Liver (tissue), 3 donors: ENCODE measurements around the gene RSRC1.

Experiments
- CTCF ChIP-seq: fragments of 150-350 bp; IDR thresholded peaks from 2 replicates; pipeline ENCODE4 v1.5.1; 2017; ENCODE audit warnings: improper control_type of control experiment, low read depth, low read length; ENCODE audit not compliant: missing input control
- EGR1 ChIP-seq, 2 donors: IDR thresholded peaks; 2 replicates each; pipeline ENCODE4 v1.6.1; 2016 to 2018; ENCODE audit warnings: antibody characterized with exemption in 2 of 2, low read depth in 2 of 2
- FOXA1 ChIP-seq: IDR thresholded peaks from 2 replicates; pipeline ENCODE4 v1.6.1; 2016; ENCODE audit warnings: antibody characterized with exemption
- GABPA ChIP-seq, 2 donors: IDR thresholded peaks in 1 of 2; conservative IDR thresholded peaks in 1 of 2; 2 replicates each; pipeline ENCODE4 v1.6.1; 2016; ENCODE audit warnings: antibody characterized with exemption in 2 of 2, mild to moderate bottlenecking in 1 of 2, moderate library complexity in 1 of 2
- HNF4A ChIP-seq, 2 donors: conservative IDR thresholded peaks; 2 replicates each; pipeline ENCODE4 v1.6.1; 2016; ENCODE audit warnings: antibody characterized with exemption in 2 of 2, mild to moderate bottlenecking in 2 of 2
- JUND ChIP-seq, 2 donors: IDR thresholded peaks; 2 replicates each; pipeline ENCODE4 v1.6.1; 2016; ENCODE audit warnings: antibody characterized with exemption in 2 of 2
- MAX ChIP-seq: IDR thresholded peaks from 2 replicates; pipeline ENCODE4 v1.6.1; 2016; ENCODE audit warnings: antibody characterized with exemption
- RAD21 ChIP-seq, 2 donors: IDR thresholded peaks; 2 replicates each; pipeline ENCODE4 v1.6.1; 2016; ENCODE audit warnings: antibody characterized with exemption in 2 of 2, mild to moderate bottlenecking in 2 of 2
- REST ChIP-seq: IDR thresholded peaks from 2 replicates; pipeline ENCODE4 v1.6.1; 2016; ENCODE audit warnings: antibody characterized with exemption, mild to moderate bottlenecking
- TAF1 ChIP-seq: conservative IDR thresholded peaks from 2 replicates; pipeline ENCODE4 v1.6.1; 2016; ENCODE audit warnings: antibody characterized with exemption, mild to moderate bottlenecking
- YY1 ChIP-seq: IDR thresholded peaks from 2 replicates; pipeline ENCODE4 v1.6.1; 2016; ENCODE audit warnings: antibody characterized with exemption, mild to moderate bottlenecking
- ZBTB33 ChIP-seq: IDR thresholded peaks from 2 replicates; pipeline ENCODE4 v1.6.1; 2016; ENCODE audit warnings: antibody characterized with exemption
- donor health status: healthy.
- donor health status: healthy.

- TF ChIP-seq MAX (no peak), CTCF (no peak), ZBTB33 (no peak), YY1 (no peak), RAD21 (IDR thresholded peaks at IDR 0.05) (no peak), EGR1 (IDR thresholded peaks at IDR 0.05; ENCODE audit: low read depth in 2 of 2) (no peak), JUND (IDR thresholded peaks at IDR 0.05) (no peak), GABPA (IDR thresholded peaks at IDR 0.05 in 1 of 2, conservative IDR thresholded peaks at IDR 0.05 in 1 of 2) (no peak), FOXA1 (no peak), TAF1 (no peak), HNF4A (conservative IDR thresholded peaks at IDR 0.05) (no peak), REST (no peak)
Measured at GRCh38 chr3:158233791-158234190, 123.9 kb downstream of the RSRC1 start.
